ENCODE results near the gene FRAT1. TPM values are rescaled to one million over a fixed set of nuclear protein-coding genes. Genes with fewer than 3 reads are reported as not detected.
A peak's percentile ranks its signal among the peaks of the same experiment; 100 is the strongest.

FRAT1 gene
- total RNA-seq, 1 donor from 2014 or later: 10.4 TPM

DNA sequence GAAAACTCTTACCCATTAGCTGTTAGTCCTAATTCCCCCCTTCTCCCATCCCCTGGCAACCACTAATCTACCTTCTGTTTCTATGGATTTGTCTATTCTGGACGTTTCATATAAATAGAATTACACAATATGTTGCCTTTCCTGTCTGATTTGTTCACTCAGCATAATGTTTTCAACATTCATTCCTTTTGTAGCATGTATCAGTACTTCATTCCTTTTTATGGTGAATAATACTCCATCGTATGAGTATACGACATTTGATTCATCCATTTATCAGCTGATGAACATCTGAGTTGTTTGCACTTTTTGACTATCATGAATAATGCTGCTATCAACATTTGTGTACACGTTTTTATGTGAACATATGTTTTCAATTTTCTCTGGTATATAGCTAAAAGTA is 4.4 kb upstream of the FRAT1 start:
- intact Hi-C loops (cut with DNase I): no loop called here

DNA sequence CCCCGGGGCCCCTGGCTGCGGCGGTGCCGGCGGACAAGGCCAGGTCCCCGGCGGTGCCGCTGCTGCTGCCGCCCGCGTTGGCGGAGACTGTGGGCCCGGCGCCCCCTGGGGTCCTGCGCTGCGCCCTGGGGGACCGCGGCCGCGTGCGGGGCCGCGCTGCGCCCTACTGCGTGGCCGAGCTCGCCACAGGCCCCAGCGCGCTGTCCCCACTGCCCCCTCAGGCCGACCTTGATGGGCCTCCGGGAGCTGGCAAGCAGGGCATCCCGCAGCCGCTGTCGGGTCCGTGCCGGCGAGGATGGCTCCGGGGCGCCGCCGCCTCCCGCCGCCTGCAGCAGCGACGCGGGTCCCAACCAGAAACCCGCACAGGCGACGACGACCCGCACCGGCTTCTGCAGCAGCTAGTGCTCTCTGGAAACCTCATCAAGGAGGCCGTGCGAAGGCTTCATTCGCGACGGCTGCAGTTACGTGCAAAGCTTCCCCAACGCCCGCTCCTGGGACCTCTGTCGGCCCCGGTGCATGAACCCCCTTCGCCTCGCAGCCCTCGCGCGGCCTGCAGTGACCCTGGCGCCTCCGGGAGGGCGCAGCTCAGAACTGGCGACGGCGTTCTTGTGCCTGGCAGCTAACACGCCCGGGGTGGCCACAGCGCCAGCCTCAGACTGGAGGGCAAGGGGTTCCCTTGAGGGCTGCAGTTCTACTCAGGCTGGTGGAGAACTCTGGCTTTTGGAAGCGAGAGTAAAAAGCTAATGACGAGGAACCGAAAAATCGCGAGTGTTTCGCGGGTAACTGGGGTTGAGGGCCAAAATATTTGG is 804 bp downstream of the FRAT1 start:
- intact Hi-C loops (cut with DNase I): no loop called here
- peak overlapping the region; percentile 73 for H3K4me3 ChIP-seq
- ATAC-seq (peak; percentile 60), DNase-seq (peak; percentile 88)
- TF ChIP-seq, protein P1, sequence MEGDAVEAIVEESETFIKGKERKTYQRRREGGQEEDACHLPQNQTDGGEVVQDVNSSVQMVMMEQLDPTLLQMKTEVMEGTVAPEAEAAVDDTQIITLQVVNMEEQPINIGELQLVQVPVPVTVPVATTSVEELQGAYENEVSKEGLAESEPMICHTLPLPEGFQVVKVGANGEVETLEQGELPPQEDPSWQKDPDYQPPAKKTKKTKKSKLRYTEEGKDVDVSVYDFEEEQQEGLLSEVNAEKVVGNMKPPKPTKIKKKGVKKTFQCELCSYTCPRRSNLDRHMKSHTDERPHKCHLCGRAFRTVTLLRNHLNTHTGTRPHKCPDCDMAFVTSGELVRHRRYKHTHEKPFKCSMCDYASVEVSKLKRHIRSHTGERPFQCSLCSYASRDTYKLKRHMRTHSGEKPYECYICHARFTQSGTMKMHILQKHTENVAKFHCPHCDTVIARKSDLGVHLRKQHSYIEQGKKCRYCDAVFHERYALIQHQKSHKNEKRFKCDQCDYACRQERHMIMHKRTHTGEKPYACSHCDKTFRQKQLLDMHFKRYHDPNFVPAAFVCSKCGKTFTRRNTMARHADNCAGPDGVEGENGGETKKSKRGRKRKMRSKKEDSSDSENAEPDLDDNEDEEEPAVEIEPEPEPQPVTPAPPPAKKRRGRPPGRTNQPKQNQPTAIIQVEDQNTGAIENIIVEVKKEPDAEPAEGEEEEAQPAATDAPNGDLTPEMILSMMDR (IDR thresholded peaks at IDR 0.05): peak; percentile 25
- H3K4me1 ChIP-seq: peaks cover 21% of the 10 kb centered on the region
- H3K36me3 ChIP-seq: no peaks in the 10 kb centered on the region
- H3K27ac ChIP-seq: peak overlapping the region; percentile 85
- H3K9me3 ChIP-seq: no peaks in the 10 kb centered on the region
- H3K27me3 ChIP-seq: no peaks in the 10 kb centered on the region

More for the DNA sequence above, 4.4 kb upstream of the FRAT1 start:
- TF ChIP-seq, protein P1 (IDR thresholded peaks at IDR 0.05): no peak
- Histone ChIP-seq H3K4me3 (no peak overlapping the region), H3K27me3 (no peaks in the 10 kb centered on the region), H3K27ac (no peak overlapping the region), H3K4me1 (no peaks in the 10 kb centered on the region), H3K36me3 (no peaks in the 10 kb centered on the region), H3K9me3 (no peaks in the 10 kb centered on the region)
- ATAC-seq (no peak), DNase-seq (no peak)

DNA sequence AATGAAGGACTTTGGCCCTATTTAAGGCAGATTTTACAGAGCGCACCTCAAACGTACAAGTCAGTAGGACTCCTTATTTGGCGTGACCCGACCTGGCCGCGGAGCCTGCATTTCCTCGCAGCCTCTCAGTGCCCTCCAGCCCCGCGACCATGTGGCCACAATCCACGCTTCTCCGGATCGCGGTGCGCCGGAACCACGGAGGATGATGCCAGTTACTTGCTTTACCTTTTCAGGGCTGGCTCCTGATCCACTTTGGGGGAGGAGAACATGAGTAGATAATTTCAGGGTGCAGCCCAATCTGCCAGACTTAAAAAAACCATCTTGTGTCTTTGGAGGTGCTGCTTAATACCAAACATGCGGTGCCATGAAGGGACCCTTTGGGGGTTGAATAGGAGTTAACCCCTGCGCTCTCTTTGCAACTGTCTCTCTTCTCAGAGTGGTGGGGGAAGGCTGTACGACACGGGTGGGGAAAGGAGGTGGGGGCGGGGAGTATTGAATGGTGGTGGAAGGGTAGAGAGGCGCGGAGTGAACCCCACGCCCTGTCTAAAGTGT is 1.5 kb downstream of the FRAT1 start:
- Histone ChIP-seq H3K4me1 (peaks cover 21% of the 10 kb centered on the region), H3K27me3 (no peaks in the 10 kb centered on the region), H3K9me3 (no peaks in the 10 kb centered on the region), H3K4me3 (peak overlapping the region; percentile 73), H3K36me3 (no peaks in the 10 kb centered on the region), H3K27ac (peak overlapping the region; percentile 85)
- DNase-seq (peak; percentile 70), ATAC-seq (no peak)
- intact Hi-C loops (cut with DNase I): no loop called here
- TF ChIP-seq, protein P1 (IDR thresholded peaks at IDR 0.05): no peak

DNA sequence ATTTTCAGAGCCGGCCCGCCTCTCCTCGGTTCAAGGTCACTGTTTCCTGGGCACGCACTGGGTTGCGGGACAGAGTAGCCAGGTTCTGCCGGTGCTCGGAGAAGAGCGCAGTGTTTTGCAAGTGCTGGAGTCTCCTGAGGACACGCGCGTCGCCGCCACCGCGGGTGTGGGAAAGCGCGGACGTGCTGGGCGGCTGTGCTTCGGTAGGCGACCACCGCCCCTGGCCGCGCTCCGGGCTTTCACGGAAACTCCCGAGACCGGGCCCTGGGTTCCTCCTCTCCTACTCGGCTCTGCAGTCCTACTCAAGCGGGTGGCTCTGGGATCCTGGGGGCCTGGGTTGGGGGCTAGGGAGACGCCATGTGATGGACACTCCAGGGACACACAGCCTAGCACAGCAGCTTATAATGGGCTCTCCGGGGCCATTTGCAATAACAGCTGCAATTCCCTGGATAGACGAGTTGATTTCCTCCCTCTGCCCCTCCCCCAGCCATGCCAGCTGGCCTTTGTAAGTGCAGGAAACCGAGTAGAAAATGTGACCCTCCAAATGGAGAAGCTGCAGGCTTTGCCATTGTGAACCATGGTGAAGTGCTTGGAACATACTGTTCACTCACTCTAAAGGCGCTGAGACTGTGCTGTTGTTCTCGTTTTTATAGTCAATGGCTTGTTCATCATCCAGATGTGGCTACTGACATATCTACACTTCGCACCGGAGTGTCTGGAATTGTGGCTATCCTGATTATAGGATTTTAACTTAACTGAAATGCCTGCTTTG is 2.1 kb downstream of the FRAT1 start:
- Histone ChIP-seq H3K27me3 (no peaks in the 10 kb centered on the region), H3K4me3 (peak overlapping the region; percentile 73), H3K9me3 (no peaks in the 10 kb centered on the region), H3K4me1 (peaks cover 21% of the 10 kb centered on the region), H3K27ac (peak overlapping the region; percentile 85), H3K36me3 (no peaks in the 10 kb centered on the region)
- intact Hi-C loops (cut with DNase I): no loop called here
- TF ChIP-seq, protein P1 (IDR thresholded peaks at IDR 0.05): no peak
- ATAC-seq (peak; percentile 33), DNase-seq (peak; percentile 73)

DNA sequence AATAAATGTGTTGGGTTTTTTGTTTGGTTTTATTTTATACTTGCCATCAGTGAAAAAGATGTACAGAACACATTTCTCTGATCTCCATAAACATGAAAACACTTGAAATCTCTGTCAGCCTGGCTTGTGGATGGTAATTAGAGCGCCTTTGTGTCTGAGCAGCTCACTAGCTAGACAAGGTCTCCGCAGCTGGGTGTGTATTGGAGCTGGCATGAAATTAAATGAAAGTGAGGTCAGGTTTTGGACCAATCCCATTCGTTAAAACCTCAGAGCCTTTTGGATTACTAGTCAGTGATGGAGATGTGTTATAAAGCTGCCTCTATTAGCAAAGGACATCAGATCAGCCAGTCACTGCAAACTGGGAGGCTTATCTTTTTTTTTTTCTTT is 2.7 kb downstream of the FRAT1 start:
- peak overlapping the region; percentile 73 for H3K4me3 ChIP-seq
- intact Hi-C loops (cut with DNase I): no loop called here
- H3K4me1 ChIP-seq: peaks cover 21% of the 10 kb centered on the region
- peak overlapping the region; percentile 85 for H3K27ac ChIP-seq
- H3K27me3 ChIP-seq: no peaks in the 10 kb centered on the region
- H3K9me3 ChIP-seq: no peaks in the 10 kb centered on the region
- H3K36me3 ChIP-seq: no peaks in the 10 kb centered on the region
- DNase-seq: no peak
- TF ChIP-seq, protein P1 (IDR thresholded peaks at IDR 0.05): no peak
- ATAC-seq: no peak
